Brain microvascular endothelial cell (primary cell): ENCODE measurements around the gene CIITA.

Source experiments
- DNase-seq: peaks from one replicate; pipeline ENCODE4 v3.0.0-alpha.2; 2020
- H3K27ac ChIP-seq: fragments of 250-450 bp; sonication (Bioruptor Pico); 2 replicates; pipeline ENCODE4 v1.5.1; 2020; ENCODE audit warnings: mild to moderate bottlenecking, moderate library complexity
- H3K27me3 ChIP-seq: fragments of 250-450 bp; sonication (Bioruptor Pico); replicated peaks from 2 replicates; pipeline ENCODE4 v1.5.1; 2020; ENCODE audit warnings: mild to moderate bottlenecking
- H3K36me3 ChIP-seq: fragments of 250-450 bp; sonication (Bioruptor Pico); replicated peaks from 2 replicates; pipeline ENCODE4 v1.5.1; 2020; ENCODE audit warnings: mild to moderate bottlenecking
- H3K4me3 ChIP-seq: 2 replicates; pipeline ENCODE4 v1.5.1; 2011; ENCODE audit warnings: low read depth, mild to moderate bottlenecking, control low read depth, low read length, moderate library complexity
- in situ Hi-C: cut with HindIII; loops from 2 replicates; pipeline ENCODE4 v1.10.0; 2017; ENCODE audit warnings: low sequenced_read_pairs, low pct_ligation_motif_present
- TF ChIP-seq, protein P1 (sequence below): IDR thresholded peaks from 2 replicates; pipeline ENCODE4 v1.5.1; 2011; ENCODE audit warnings: low read depth, mild to moderate bottlenecking, moderate library complexity, low read length, control low read depth, inconsistent platforms; ENCODE audit errors: missing control alignments

Gene CIITA

DNA sequence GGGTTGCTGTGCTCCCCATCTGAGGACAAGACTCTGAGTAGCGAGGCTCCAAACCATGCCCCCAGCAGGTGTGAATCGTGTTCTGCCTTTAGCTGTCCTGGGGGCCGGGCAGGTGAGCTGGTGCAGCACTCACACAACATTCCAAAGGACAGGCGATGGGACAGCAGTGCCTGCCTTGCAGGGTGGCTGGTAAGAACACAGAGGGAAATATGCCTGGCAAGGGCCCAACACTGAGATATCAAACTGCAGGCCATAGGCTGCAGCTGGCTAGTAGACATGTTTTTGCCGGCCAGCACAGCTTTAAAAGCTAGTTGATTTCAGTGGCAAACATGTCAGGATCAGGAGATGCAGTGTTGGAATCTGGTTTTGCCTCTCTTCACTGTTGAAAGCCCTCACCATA is 91.0 kb downstream of the CIITA start:
- DNase-seq = no peak
- Histone ChIP-seq H3K36me3 (peaks cover 14% of the 10 kb centered on the region), H3K27me3 (no peaks in the 10 kb centered on the region), H3K27ac (no peak overlapping the region), H3K4me3 (no peak overlapping the region)
- TF ChIP-seq, protein P1, sequence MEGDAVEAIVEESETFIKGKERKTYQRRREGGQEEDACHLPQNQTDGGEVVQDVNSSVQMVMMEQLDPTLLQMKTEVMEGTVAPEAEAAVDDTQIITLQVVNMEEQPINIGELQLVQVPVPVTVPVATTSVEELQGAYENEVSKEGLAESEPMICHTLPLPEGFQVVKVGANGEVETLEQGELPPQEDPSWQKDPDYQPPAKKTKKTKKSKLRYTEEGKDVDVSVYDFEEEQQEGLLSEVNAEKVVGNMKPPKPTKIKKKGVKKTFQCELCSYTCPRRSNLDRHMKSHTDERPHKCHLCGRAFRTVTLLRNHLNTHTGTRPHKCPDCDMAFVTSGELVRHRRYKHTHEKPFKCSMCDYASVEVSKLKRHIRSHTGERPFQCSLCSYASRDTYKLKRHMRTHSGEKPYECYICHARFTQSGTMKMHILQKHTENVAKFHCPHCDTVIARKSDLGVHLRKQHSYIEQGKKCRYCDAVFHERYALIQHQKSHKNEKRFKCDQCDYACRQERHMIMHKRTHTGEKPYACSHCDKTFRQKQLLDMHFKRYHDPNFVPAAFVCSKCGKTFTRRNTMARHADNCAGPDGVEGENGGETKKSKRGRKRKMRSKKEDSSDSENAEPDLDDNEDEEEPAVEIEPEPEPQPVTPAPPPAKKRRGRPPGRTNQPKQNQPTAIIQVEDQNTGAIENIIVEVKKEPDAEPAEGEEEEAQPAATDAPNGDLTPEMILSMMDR = no peak
- in situ Hi-C loops = loop anchor here (25.0 kb wide), 1 partner anchor 394 kb away; no protein-coding TSS in a partner anchor

GRCh38 chr16:10968498-10968897 is 91.5 kb downstream of the CIITA start:
- no peak overlapping the region for H3K4me3 ChIP-seq
- TF ChIP-seq, protein P1 = no peak
- H3K27me3 ChIP-seq = no peaks in the 10 kb centered on the region
- no peak overlapping the region for H3K27ac ChIP-seq
- in situ Hi-C loops = loop anchor here (25.0 kb wide), 1 partner anchor 394 kb away; no protein-coding TSS in a partner anchor
- H3K36me3 ChIP-seq = peaks cover 10% of the 10 kb centered on the region
- no peak for DNase-seq

DNA sequence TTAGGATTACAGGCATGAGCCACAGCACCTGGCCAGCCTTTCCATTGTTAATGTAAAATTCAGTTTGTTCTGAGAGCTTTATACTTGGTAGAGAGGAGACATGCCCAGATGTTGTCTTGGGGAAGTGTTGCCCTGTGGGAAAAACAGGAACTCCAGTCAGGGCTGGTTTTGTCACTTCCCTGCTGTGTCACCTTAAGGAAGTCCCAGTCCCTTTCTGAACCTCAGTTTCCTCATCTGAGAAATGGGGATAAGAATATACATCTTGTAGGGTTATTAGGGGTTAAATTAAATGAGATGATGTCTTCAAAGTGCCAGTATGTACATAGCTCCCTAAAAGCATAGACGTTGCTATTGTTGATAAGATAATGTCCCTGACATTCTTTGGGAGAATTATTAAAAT is 92.6 kb downstream of the CIITA start:
- H3K4me3 ChIP-seq = no peak overlapping the region
- H3K36me3 ChIP-seq = peaks cover 11% of the 10 kb centered on the region
- no peaks in the 10 kb centered on the region for H3K27me3 ChIP-seq
- no peak overlapping the region for H3K27ac ChIP-seq
- TF ChIP-seq, protein P1 = no peak
- in situ Hi-C loops = loop anchor here (25.0 kb wide), 1 partner anchor 393 kb away; no protein-coding TSS in a partner anchor
- DNase-seq = no peak

DNA sequence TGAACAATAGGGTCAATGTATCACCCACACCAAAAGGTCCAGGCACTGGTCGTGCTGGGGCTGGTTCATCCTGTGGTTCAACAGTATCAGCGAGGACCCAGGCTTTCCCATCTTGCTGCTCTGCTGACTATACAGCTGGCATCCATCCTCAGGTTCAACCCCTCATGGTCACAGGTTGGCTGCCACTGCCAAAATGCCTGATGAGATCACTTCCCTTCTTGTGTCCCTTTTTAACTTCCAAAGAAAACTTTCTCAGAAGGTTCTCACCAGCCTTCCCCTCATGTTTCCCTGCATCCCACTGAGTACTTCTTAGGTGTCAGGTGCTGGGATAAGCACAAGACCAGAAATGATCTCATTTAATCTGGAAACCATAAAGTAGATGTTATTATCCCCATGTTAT is 93.1 kb downstream of the CIITA start:
- in situ Hi-C loops = loop anchor here (25.0 kb wide), 1 partner anchor 392 kb away; no protein-coding TSS in a partner anchor
- TF ChIP-seq, protein P1 = no peak
- DNase-seq = no peak
- Histone ChIP-seq H3K4me3 (no peak overlapping the region), H3K36me3 (peaks cover 11% of the 10 kb centered on the region), H3K27me3 (no peaks in the 10 kb centered on the region), H3K27ac (no peak overlapping the region)

DNA sequence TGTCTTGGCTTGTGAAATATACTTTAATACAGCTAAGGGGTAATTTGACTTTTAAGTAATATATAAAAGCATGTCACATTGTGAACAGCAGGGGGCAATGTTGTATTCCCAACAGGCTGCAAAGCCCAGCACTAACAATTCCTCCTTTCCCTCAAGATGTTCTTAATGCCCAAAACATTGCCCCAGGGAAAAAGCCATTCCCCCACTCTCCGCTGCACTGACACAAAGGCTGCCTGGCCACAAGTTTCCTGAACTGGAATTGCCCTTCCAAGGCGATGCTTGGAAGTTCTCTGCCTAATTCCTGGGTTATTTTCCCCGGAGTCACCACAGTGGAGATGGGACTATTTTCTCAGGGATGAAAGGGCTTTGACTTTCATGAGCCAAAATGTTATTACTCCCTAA is 94.6 kb downstream of the CIITA start:
- in situ Hi-C loops = loop anchor here (25.0 kb wide), 1 partner anchor 391 kb away; no protein-coding TSS in a partner anchor
- TF ChIP-seq, protein P1 = peak; percentile 70
- Histone ChIP-seq H3K4me3 (no peak overlapping the region), H3K27ac (peak overlapping the region; percentile 24), H3K36me3 (peaks cover 11% of the 10 kb centered on the region), H3K27me3 (no peaks in the 10 kb centered on the region)
- peak; percentile 64 for DNase-seq
